NOMO-1 treated with dmso at 0.1 percent for 144 hours (cell line): Measurements from ENCODE around the gene PPARA.
A peak's percentile ranks its signal among the peaks of the same experiment; 100 is the strongest.

Experiments used
- DNase-seq: peaks from one replicate; lab custom pipeline; 2025; ENCODE audit not compliant: unreplicated experiment; lab: John Stamatoyannopoulos, UW

PPARA gene

GRCh38 chr22:46150034-46150654 lies at the start of gene PPARA:
TSS of gene PPARA (plus strand) at chr22:46150526. CDS start at chr22:46198384, 47,858 bp downstream.
- DNase-seq = peak; percentile 53

- no peak for DNase-seq
These were observed 48.2 kb upstream of the PPARA start for GRCh38 chr22:46102159-46102558.

- no peak for DNase-seq
These were observed 47.6 kb upstream of the PPARA start for GRCh38 chr22:46102752-46103151.

- DNase-seq = no peak
These were observed 47.1 kb upstream of the PPARA start for GRCh38 chr22:46103181-46103580.

- DNase-seq = no peak
These were observed 46.7 kb upstream of the PPARA start for GRCh38 chr22:46103664-46104063.

GRCh38 chr22:46104170-46104880 lies 46.0 kb upstream of the PPARA start:
- no peak for DNase-seq

- DNase-seq = no peak
These were observed 45.3 kb upstream of the PPARA start for GRCh38 chr22:46104881-46105493.

- no peak for DNase-seq
These were observed 44.6 kb upstream of the PPARA start for GRCh38 chr22:46105494-46106278.

- DNase-seq = no peak
These were observed 43.9 kb upstream of the PPARA start for GRCh38 chr22:46106279-46107022.

- DNase-seq = no peak
These were observed 43.1 kb upstream of the PPARA start for GRCh38 chr22:46107089-46107664.

- DNase-seq = no peak
These were observed 42.4 kb upstream of the PPARA start for GRCh38 chr22:46107753-46108563.

- no peak for DNase-seq
These were observed 41.5 kb upstream of the PPARA start for GRCh38 chr22:46108564-46109473.

- DNase-seq = no peak
These were observed 40.8 kb upstream of the PPARA start for GRCh38 chr22:46109474-46110003.

- DNase-seq = no peak
These were observed 40.1 kb upstream of the PPARA start for GRCh38 chr22:46110215-46110614.

- no peak for DNase-seq
These were observed 38.5 kb upstream of the PPARA start for GRCh38 chr22:46111645-46112306.

GRCh38 chr22:46112405-46112804 lies 37.9 kb upstream of the PPARA start:
- no peak for DNase-seq

GRCh38 chr22:46113110-46113909 lies 37.0 kb upstream of the PPARA start:
- DNase-seq = no peak
